ENCODE measurements around the gene SLC35D1.

GRCh38 chr1:66982561-66983260, 71.2 kb downstream of the SLC35D1 start:
- TF ChIP-seq POLR2AphosphoS5 (IDR thresholded peaks at IDR 0.05; ENCODE audit: borderline replicate concordance, low read depth, low read length), result no peak
- TF ChIP-seq EZH2 (IDR thresholded peaks at IDR 0.05), result no peak
- no peak for TF ChIP-seq FOXP2 (optimal IDR thresholded peaks at IDR 0.05; ENCODE audit: control extremely low read depth, extremely low read length, insufficient read depth)
